OCI-LY1 (cell line): ENCODE measurements around the gene STAG3.

ENCODE experiments used
- EZH2 ChIP-seq: fragments of 200-600 bp; sonication (generic), shearing (Covaris generic); IDR thresholded peaks from 2 replicates; pipeline ENCODE4 v1.8.0; 2017; ENCODE audit warnings: borderline replicate concordance, mixed run types, mild to moderate bottlenecking, antibody characterized with exemption, low read length, moderate library complexity, mixed read lengths
- TF ChIP-seq, protein P1 (sequence below): fragments of 200-600 bp; sonication (generic), shearing (Covaris generic); IDR thresholded peaks from 2 replicates; pipeline ENCODE4 v1.5.1; 2017; ENCODE audit warnings: mild to moderate bottlenecking, antibody characterized with exemption, low read length, moderate library complexity, mixed read lengths

DNA sequence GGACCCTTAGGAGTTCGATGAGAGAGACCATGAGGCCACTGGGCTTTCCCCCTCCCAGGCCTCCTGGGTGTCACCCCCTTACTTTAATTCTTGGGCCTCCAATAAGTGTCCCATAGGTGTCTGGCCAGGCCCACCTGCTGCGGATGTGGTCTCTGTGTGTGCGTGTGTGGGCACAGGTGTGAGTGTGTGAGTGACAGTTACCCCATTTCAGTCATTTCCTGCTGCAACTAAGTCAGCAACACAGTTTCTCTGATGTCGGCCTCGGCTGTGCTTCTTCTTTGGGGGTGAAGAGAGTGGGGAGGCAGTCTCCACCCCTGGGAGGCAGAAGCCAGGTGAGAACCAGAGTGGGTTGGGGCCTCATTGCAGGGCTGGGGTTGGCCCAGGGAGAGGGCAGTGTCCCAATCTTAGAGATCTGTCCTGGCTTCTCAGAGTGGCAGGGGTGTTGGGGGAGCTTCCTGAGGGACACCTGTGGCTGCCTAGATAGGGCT, 43.6 kb downstream of the STAG3 start:
- TF ChIP-seq, protein P1, sequence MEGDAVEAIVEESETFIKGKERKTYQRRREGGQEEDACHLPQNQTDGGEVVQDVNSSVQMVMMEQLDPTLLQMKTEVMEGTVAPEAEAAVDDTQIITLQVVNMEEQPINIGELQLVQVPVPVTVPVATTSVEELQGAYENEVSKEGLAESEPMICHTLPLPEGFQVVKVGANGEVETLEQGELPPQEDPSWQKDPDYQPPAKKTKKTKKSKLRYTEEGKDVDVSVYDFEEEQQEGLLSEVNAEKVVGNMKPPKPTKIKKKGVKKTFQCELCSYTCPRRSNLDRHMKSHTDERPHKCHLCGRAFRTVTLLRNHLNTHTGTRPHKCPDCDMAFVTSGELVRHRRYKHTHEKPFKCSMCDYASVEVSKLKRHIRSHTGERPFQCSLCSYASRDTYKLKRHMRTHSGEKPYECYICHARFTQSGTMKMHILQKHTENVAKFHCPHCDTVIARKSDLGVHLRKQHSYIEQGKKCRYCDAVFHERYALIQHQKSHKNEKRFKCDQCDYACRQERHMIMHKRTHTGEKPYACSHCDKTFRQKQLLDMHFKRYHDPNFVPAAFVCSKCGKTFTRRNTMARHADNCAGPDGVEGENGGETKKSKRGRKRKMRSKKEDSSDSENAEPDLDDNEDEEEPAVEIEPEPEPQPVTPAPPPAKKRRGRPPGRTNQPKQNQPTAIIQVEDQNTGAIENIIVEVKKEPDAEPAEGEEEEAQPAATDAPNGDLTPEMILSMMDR, result no peak
- TF ChIP-seq EZH2, result no peak
